ENCODE measurements around the gene THTPA.
"Not testable (repeated sequence)": the region's sequence is repeated elsewhere in the genome, so short reads cannot be mapped to it uniquely, and the experiment has no call there.

THTPA gene

GRCh38 chr14:23588884-23589598 is 33.0 kb downstream of the THTPA start:
- no peak overlapping the region for H3K4me3 Mint-ChIP-seq

GRCh38 chr14:23589606-23590005 is 33.5 kb downstream of the THTPA start:
- H3K4me3 Mint-ChIP-seq, result no peak overlapping the region
- H3K27ac Mint-ChIP-seq, result no peak overlapping the region
- H3K27me3 Mint-ChIP-seq, result peaks cover 19 to 30% of the 10 kb centered on the region in 2 donors
- ATAC-seq (replicated peaks) (no peak), DNase-seq (no peak)
- H3K36me3 Mint-ChIP-seq, result peaks cover 0 to 6% of the 10 kb centered on the region in 2 donors
- H3K4me1 Mint-ChIP-seq, result peaks cover 7 to 12% of the 10 kb centered on the region in 2 donors
- H3K9me3 Mint-ChIP-seq, result peaks cover 0 to 5% of the 10 kb centered on the region in 2 donors

More at GRCh38 chr14:23588884-23589598, 33.0 kb downstream of the THTPA start:
- H3K4me1 Mint-ChIP-seq, result peaks cover 7 to 12% of the 10 kb centered on the region in 2 donors
- H3K27ac Mint-ChIP-seq, result no peak overlapping the region
- peaks cover 0 to 6% of the 10 kb centered on the region in 2 donors for H3K36me3 Mint-ChIP-seq
- peaks cover 0 to 5% of the 10 kb centered on the region in 2 donors for H3K9me3 Mint-ChIP-seq
- DNase-seq (peak; percentile 74), ATAC-seq (replicated peaks) (peak; percentile 99 to 100)
- H3K27me3 Mint-ChIP-seq, result peaks cover 20 to 33% of the 10 kb centered on the region in 2 donors

GRCh38 chr14:23590198-23590597 is 34.1 kb downstream of the THTPA start:
- Mint-ChIP-seq H3K36me3 (peaks cover 0 to 6% of the 10 kb centered on the region in 2 donors), H3K4me1 (peaks cover 7 to 12% of the 10 kb centered on the region in 2 donors), H3K27me3 (peaks cover 23 to 32% of the 10 kb centered on the region in 2 donors), H3K27ac (no peak overlapping the region), H3K9me3 (peaks cover 0 to 5% of the 10 kb centered on the region in 2 donors), H3K4me3 (no peak overlapping the region)
- ATAC-seq (replicated peaks) (no peak), DNase-seq (no peak)

GRCh38 chr14:23594191-23594590 is 38.1 kb downstream of the THTPA start:
- H3K36me3 Mint-ChIP-seq; ATAC-seq (replicated peaks): not testable (repeated sequence)

GRCh38 chr14:23600322-23600707 is 44.2 kb downstream of the THTPA start:
- H3K27ac Mint-ChIP-seq, result no peak overlapping the region
- peaks cover 13 to 30% of the 10 kb centered on the region in 2 donors for H3K27me3 Mint-ChIP-seq
- ATAC-seq (replicated peaks), result no peak
- no peaks in the 10 kb centered on the region for H3K36me3 Mint-ChIP-seq
- H3K9me3 Mint-ChIP-seq, result peaks cover 0 to 4% of the 10 kb centered on the region in 2 donors
- no peaks in the 10 kb centered on the region for H3K4me1 Mint-ChIP-seq
- H3K4me3 Mint-ChIP-seq, result no peak overlapping the region
- no peak for DNase-seq

More at GRCh38 chr14:23594191-23594590, 38.1 kb downstream of the THTPA start:
- H3K9me3 Mint-ChIP-seq, DNase-seq, H3K27ac Mint-ChIP-seq, H3K4me3 Mint-ChIP-seq, H3K4me1 Mint-ChIP-seq: not testable (repeated sequence)
- peaks cover 19 to 22% of the 10 kb centered on the region in 2 donors for H3K27me3 Mint-ChIP-seq

GRCh38 chr14:23600806-23601205 is 44.7 kb downstream of the THTPA start:
- ATAC-seq (replicated peaks) (no peak), DNase-seq (no peak)
- Mint-ChIP-seq H3K27me3 (peaks cover 13 to 27% of the 10 kb centered on the region in 2 donors), H3K4me3 (no peak overlapping the region), H3K4me1 (peaks cover 4% of the 10 kb centered on the region in 2 donors), H3K36me3 (no peaks in the 10 kb centered on the region), H3K9me3 (peaks cover 0 to 4% of the 10 kb centered on the region in 2 donors), H3K27ac (no peak overlapping the region)

GRCh38 chr14:23601424-23601823 is 45.4 kb downstream of the THTPA start:
- Mint-ChIP-seq H3K9me3 (peaks cover 0 to 4% of the 10 kb centered on the region in 2 donors), H3K4me3 (no peak overlapping the region), H3K4me1 (peaks cover 6 to 8% of the 10 kb centered on the region in 2 donors), H3K27ac (no peak overlapping the region), H3K27me3 (peaks cover 13 to 27% of the 10 kb centered on the region in 2 donors), H3K36me3 (no peaks in the 10 kb centered on the region)
- ATAC-seq (replicated peaks) (no peak), DNase-seq (no peak)

GRCh38 chr14:23601845-23602180 is 45.7 kb downstream of the THTPA start:
- no peaks in the 10 kb centered on the region for H3K36me3 Mint-ChIP-seq
- DNase-seq (no peak), ATAC-seq (replicated peaks) (no peak)
- H3K4me3 Mint-ChIP-seq, result no peak overlapping the region
- peaks cover 10 to 27% of the 10 kb centered on the region in 2 donors for H3K27me3 Mint-ChIP-seq
- H3K4me1 Mint-ChIP-seq, result peaks cover 8 to 12% of the 10 kb centered on the region in 2 donors
- H3K9me3 Mint-ChIP-seq, result peaks cover 0 to 4% of the 10 kb centered on the region in 2 donors
- no peak overlapping the region for H3K27ac Mint-ChIP-seq

- peaks cover 8 to 31% of the 10 kb centered on the region in 2 donors for H3K27me3 Mint-ChIP-seq
- H3K4me3 Mint-ChIP-seq, result no peak overlapping the region
- H3K36me3 Mint-ChIP-seq, result no peaks in the 10 kb centered on the region
- DNase-seq (no peak), ATAC-seq (replicated peaks) (no peak)
- H3K27ac Mint-ChIP-seq, result no peak overlapping the region
- H3K9me3 Mint-ChIP-seq, result peaks cover 0 to 4% of the 10 kb centered on the region in 2 donors
- H3K4me1 Mint-ChIP-seq, result peaks cover 8 to 12% of the 10 kb centered on the region in 2 donors
These were observed 46.4 kb downstream of the THTPA start for GRCh38 chr14:23602181-23603095.

GRCh38 chr14:23603103-23603502 is 47.0 kb downstream of the THTPA start:
- ATAC-seq (replicated peaks) (no peak), DNase-seq (no peak)
- H3K9me3 Mint-ChIP-seq, result peaks cover 0 to 4% of the 10 kb centered on the region in 2 donors
- no peaks in the 10 kb centered on the region for H3K36me3 Mint-ChIP-seq
- no peak overlapping the region for H3K27ac Mint-ChIP-seq
- peaks cover 5 to 26% of the 10 kb centered on the region in 2 donors for H3K27me3 Mint-ChIP-seq
- no peak overlapping the region for H3K4me3 Mint-ChIP-seq
- peaks cover 8 to 12% of the 10 kb centered on the region in 2 donors for H3K4me1 Mint-ChIP-seq

- H3K27me3 Mint-ChIP-seq, result peaks cover 8 to 24% of the 10 kb centered on the region in 2 donors
- H3K36me3 Mint-ChIP-seq, result no peaks in the 10 kb centered on the region
- DNase-seq (no peak), ATAC-seq (replicated peaks) (no peak)
- H3K9me3 Mint-ChIP-seq, result peaks cover 0 to 6% of the 10 kb centered on the region in 2 donors
- peaks cover 8 to 12% of the 10 kb centered on the region in 2 donors for H3K4me1 Mint-ChIP-seq
- no peak overlapping the region for H3K4me3 Mint-ChIP-seq
- H3K27ac Mint-ChIP-seq, result no peak overlapping the region
These were observed 48.1 kb downstream of the THTPA start for GRCh38 chr14:23604148-23604547.

- DNase-seq (no peak), ATAC-seq (replicated peaks) (no peak)
- peaks cover 8 to 12% of the 10 kb centered on the region in 2 donors for H3K4me1 Mint-ChIP-seq
- H3K27me3 Mint-ChIP-seq, result peaks cover 8 to 21% of the 10 kb centered on the region in 2 donors
- H3K9me3 Mint-ChIP-seq, result peaks cover 0 to 4% of the 10 kb centered on the region in 2 donors
- no peaks in the 10 kb centered on the region for H3K36me3 Mint-ChIP-seq
- no peak overlapping the region for H3K27ac Mint-ChIP-seq
- no peak overlapping the region for H3K4me3 Mint-ChIP-seq
These were observed 48.7 kb downstream of the THTPA start for GRCh38 chr14:23604675-23605170.

- Mint-ChIP-seq H3K27ac (peak overlapping the region; percentile 25), H3K36me3 (no peaks in the 10 kb centered on the region), H3K27me3 (peaks cover 8 to 11% of the 10 kb centered on the region in 2 donors), H3K4me3 (no peak overlapping the region), H3K9me3 (peaks cover 0 to 2% of the 10 kb centered on the region in 2 donors), H3K4me1 (peaks cover 8 to 12% of the 10 kb centered on the region in 2 donors)
- ATAC-seq (replicated peaks), result peak; percentile 84 to 93
- peak; percentile 6 for DNase-seq
These were observed 50.0 kb downstream of the THTPA start for GRCh38 chr14:23605931-23606585.

GRCh38 chr14:23608454-23608853 is 52.4 kb downstream of the THTPA start:
- H3K9me3 Mint-ChIP-seq, result peaks cover 0 to 2% of the 10 kb centered on the region in 2 donors
- peaks cover 12 to 15% of the 10 kb centered on the region in 2 donors for H3K27me3 Mint-ChIP-seq
- ATAC-seq (replicated peaks) (no peak), DNase-seq (no peak)
- H3K36me3 Mint-ChIP-seq, result no peaks in the 10 kb centered on the region
- no peak overlapping the region for H3K27ac Mint-ChIP-seq
- H3K4me3 Mint-ChIP-seq, result no peak overlapping the region
- H3K4me1 Mint-ChIP-seq, result peaks cover 8 to 12% of the 10 kb centered on the region in 2 donors
